CD14-positive monocyte (primary cell): Measurements from ENCODE around the gene LRRN4CL. TPM values are rescaled to one million over a fixed set of nuclear protein-coding genes. Genes with fewer than 3 reads are reported as not detected.

ENCODE experiments used
- DNase-seq, 3 donors: peaks; one replicate each; pipeline ENCODE4 v3.0.0-alpha.2; 2011 to 2022
- H2AFZ ChIP-seq: 2 replicates; pipeline ENCODE4 v1.6.0; 2012; ENCODE audit warnings: mild to moderate bottlenecking, low read depth, low read length, inconsistent platforms; ENCODE audit not compliant: insufficient read depth, poor library complexity, severe bottlenecking
- H3K27ac ChIP-seq, 2 donors: 1 replicate in 1 of 2; 2 replicates in 1 of 2; pipeline ENCODE4 v1.5.1; 2012 to 2013; ENCODE audit warnings: low read length in 2 of 2, control low read depth in 1 of 2, inconsistent platforms in 1 of 2, low read depth in 1 of 2, mild to moderate bottlenecking in 1 of 2
- H3K27me3 ChIP-seq, 2 donors: one replicate each; pipeline versions ENCODE4 v1.6.0 to v1.6.1; 2011 to 2013; ENCODE audit warnings: low read length in 2 of 2; ENCODE audit not compliant: control insufficient read depth in 2 of 2, insufficient read depth in 2 of 2
- H3K36me3 ChIP-seq, 2 donors: replicated peaks in 1 of 2; 1 replicate in 1 of 2; 2 replicates in 1 of 2; pipeline versions ENCODE4 v1.5.1 to v1.6.1; 2012 to 2013; ENCODE audit warnings: low read length in 2 of 2, control low read depth in 1 of 2, inconsistent platforms in 1 of 2, mild to moderate bottlenecking in 1 of 2; ENCODE audit not compliant: insufficient read depth in 2 of 2, control insufficient read depth in 1 of 2
- H3K4me1 ChIP-seq, 2 donors: 1 replicate in 1 of 2; 2 replicates in 1 of 2; pipeline versions ENCODE4 v1.5.1 to v1.6.1; 2012 to 2013; ENCODE audit warnings: low read length in 2 of 2, control low read depth in 1 of 2, inconsistent platforms in 1 of 2, mild to moderate bottlenecking in 1 of 2, moderate library complexity in 1 of 2; ENCODE audit not compliant: insufficient read depth in 2 of 2, control insufficient read depth in 1 of 2
- H3K4me2 ChIP-seq: replicated peaks from 2 replicates; pipeline ENCODE3; 2012; ENCODE audit warnings: low read length, moderate library complexity, mild to moderate bottlenecking; ENCODE audit not compliant: poor library complexity, severe bottlenecking; ENCODE audit errors: extremely low read depth
- H3K4me3 ChIP-seq, 3 experiments: fragments of 200-600 bp in 1 of 3; sonication (generic) in 1 of 3; replicated peaks in 1 of 3; 1 replicate in 2 of 3; 2 replicates in 1 of 3; pipeline ENCODE4 v1.5.1; 2011 to 2013; ENCODE audit warnings: low read length in 3 of 3, mild to moderate bottlenecking in 3 of 3, control low read depth in 2 of 3, low read depth in 2 of 3, inconsistent platforms in 1 of 3, moderate library complexity in 1 of 3
- H3K79me2 ChIP-seq: 2 replicates; pipeline ENCODE4 v1.6.0; 2012; ENCODE audit warnings: mild to moderate bottlenecking, control low read depth, inconsistent platforms, low read length, moderate library complexity; ENCODE audit not compliant: insufficient read depth
- H3K9ac ChIP-seq: 2 replicates; pipeline ENCODE4 v1.6.0; 2017; ENCODE audit warnings: low read length, mild to moderate bottlenecking; ENCODE audit not compliant: insufficient read depth, poor library complexity, severe bottlenecking
- H3K9me3 ChIP-seq, 2 donors: replicated peaks in 1 of 2; 1 replicate in 1 of 2; 2 replicates in 1 of 2; pipeline versions ENCODE4 v1.5.1 to v1.6.1; 2012 to 2013; ENCODE audit warnings: low read length in 2 of 2, control low read depth in 1 of 2; ENCODE audit not compliant: control insufficient read depth in 1 of 2, insufficient read depth in 1 of 2
- H4K20me1 ChIP-seq: 2 replicates; pipeline ENCODE4 v1.6.0; 2012; ENCODE audit warnings: mild to moderate bottlenecking, low read length, control low read depth, moderate library complexity; ENCODE audit not compliant: insufficient read depth
- H3K27ac Mint-ChIP-seq, 7 donors: one replicate each; pipeline ENCODE4 v1.8.0; 2020; ENCODE audit warnings: mild to moderate bottlenecking in 7 of 7, mixed read lengths in 7 of 7, moderate library complexity in 6 of 7, inconsistent platforms in 2 of 7
- H3K27me3 Mint-ChIP-seq, 3 donors: one replicate each; pipeline ENCODE4 v1.8.0; 2021 to 2022; ENCODE audit warnings: low read depth in 3 of 3, mild to moderate bottlenecking in 3 of 3, mixed read lengths in 3 of 3, moderate library complexity in 3 of 3, inconsistent platforms in 1 of 3
- H3K36me3 Mint-ChIP-seq, 2 donors: one replicate each; pipeline ENCODE4 v1.8.0; 2020; ENCODE audit warnings: mixed read lengths in 2 of 2, inconsistent platforms in 1 of 2, mild to moderate bottlenecking in 1 of 2
- H3K4me1 Mint-ChIP-seq: one replicate; pipeline ENCODE4 v1.8.0; 2020; ENCODE audit warnings: mild to moderate bottlenecking, mixed read lengths
- H3K4me3 Mint-ChIP-seq, 2 donors: one replicate each; pipeline ENCODE4 v1.8.0; 2020; ENCODE audit warnings: mild to moderate bottlenecking in 2 of 2, mixed read lengths in 2 of 2, moderate library complexity in 1 of 2
- H3K9me3 Mint-ChIP-seq, 7 donors: one replicate each; pipeline ENCODE4 v1.8.0; 2020 to 2022; ENCODE audit warnings: mixed read lengths in 7 of 7, mild to moderate bottlenecking in 6 of 7, moderate library complexity in 6 of 7, inconsistent platforms in 2 of 7
- CTCF ChIP-seq: fragments of 200-600 bp; IDR thresholded peaks from one replicate; pipeline ENCODE4 v1.8.0; 2022; ENCODE audit warnings: antibody characterized with exemption, mild to moderate bottlenecking
- WGBS: methylation state at CpG from one replicate; pipeline ENCODE4 v1.1.5; 2013; ENCODE audit warnings: missing lambda C conversion rate; ENCODE audit not compliant: insufficient coverage; 5-methylcytosine and 5-hydroxymethylcytosine counted together
- intact Hi-C, 2 donors: fragments of 100-400 bp; cut with micrococcal nuclease; formaldehyde crosslinking; loops; one replicate each; pipeline versions ENCODE4 v1.15.0 to v1.15.1; 2023
- polyA plus RNA-seq, 3 donors: library from polyadenylated mRNA; depleted of rRNA in 1 of 3; unstranded in 2 of 3; stranded (reverse) in 1 of 3; fragments of 300-500 nt in 2 of 3; fragments of >200 nt in 1 of 3; fragmentation: Illumina TruSeq in 2 of 3; gene quantifications; 1 replicate in 2 of 3; 2 replicates in 1 of 3; pipeline ENCODE4 v1.2.3, GENCODE V29; 2012 to 2021

The LRRN4CL gene
- polyA plus RNA-seq, 3 donors, result not detected

DNA sequence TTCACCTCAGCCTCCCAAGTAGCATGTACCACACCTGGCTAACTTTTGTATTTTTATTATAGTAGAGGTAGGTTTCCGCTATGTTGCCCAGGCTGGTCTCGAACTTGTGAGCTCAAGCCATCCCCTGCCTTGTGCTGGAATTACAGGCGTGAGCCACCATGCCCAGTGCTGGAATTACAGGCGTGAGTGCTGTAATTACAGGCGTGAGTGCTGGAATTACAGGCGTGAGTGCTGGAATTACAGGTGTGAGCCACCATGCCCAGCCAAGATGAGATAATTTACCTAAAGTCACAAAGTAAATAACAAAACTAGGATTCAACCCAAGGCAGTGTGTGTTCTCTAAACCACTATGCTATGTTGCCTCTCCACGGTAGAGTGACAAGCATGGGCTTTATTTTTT is 6.8 kb downstream of the LRRN4CL start:
- Histone ChIP-seq H3K27me3 (peaks cover 2 to 10% of the 10 kb centered on the region in 2 donors), H4K20me1 (peaks cover 6% of the 10 kb centered on the region), H3K27ac (no peak overlapping the region), H3K4me3 (no peak overlapping the region), H3K4me1 (peaks cover 13 to 18% of the 10 kb centered on the region in 2 donors), H3K36me3 (peaks cover 5% of the 10 kb centered on the region in 2 donors), H3K4me2 (no peak overlapping the region), H3K9me3 (no peaks in the 10 kb centered on the region), H2AFZ (peak overlapping the region; percentile 13), H3K79me2 (peaks cover 15% of the 10 kb centered on the region), H3K9ac (no peak overlapping the region)
- H3K9me3 Mint-ChIP-seq, result no peaks in the 10 kb centered on the region
- intact Hi-C loops, result no loop called here
- H3K4me3 Mint-ChIP-seq, result no peak overlapping the region
- H3K4me1 Mint-ChIP-seq, result peaks cover 18% of the 10 kb centered on the region
- peaks cover 10 to 16% (median 13%) of the 10 kb centered on the region in 3 donors for H3K27me3 Mint-ChIP-seq
- no peak for TF ChIP-seq CTCF
- H3K36me3 Mint-ChIP-seq, result peaks cover 6 to 8% of the 10 kb centered on the region in 2 donors
- peak overlapping the region in 1 of 7 donors; percentile 80 for H3K27ac Mint-ChIP-seq
- no peak for DNase-seq
- 100% methylated on average over 2 of the region's 7 CpGs for WGBS

DNA sequence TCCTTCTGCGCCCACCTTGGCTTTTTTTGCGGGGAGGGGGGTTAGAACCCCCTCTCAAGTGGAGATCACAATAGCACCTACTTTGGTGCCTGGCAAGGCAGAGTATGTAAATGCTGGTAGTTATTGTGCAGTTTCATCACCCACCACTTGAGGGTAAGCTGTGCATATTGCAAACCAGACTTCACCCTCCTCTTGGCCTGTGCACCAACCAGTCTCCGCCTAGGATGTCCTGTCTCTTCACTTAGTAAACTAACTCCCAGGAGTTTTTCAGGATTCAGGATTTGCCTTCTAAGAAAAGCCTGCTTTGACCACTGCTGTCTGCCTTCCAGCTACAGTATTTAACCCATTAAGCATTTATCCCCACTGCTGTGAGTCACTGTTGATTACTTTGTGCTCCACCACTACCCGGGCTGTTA is 8.5 kb downstream of the LRRN4CL start:
- Histone ChIP-seq H3K4me3 (no peak overlapping the region), H3K9ac (no peak overlapping the region)

More for the DNA sequence above, 8.5 kb downstream of the LRRN4CL start:
- peak overlapping the region in 1 of 7 donors; percentile 30 for H3K27ac Mint-ChIP-seq
- 27% methylated on average over 1 of the region's 4 CpGs for WGBS
- peak overlapping the region; percentile 59 for H2AFZ ChIP-seq
- H3K27me3 Mint-ChIP-seq, result peaks cover 0 to 3% (median 2%) of the 10 kb centered on the region in 3 donors
- H3K9me3 Mint-ChIP-seq, result no peaks in the 10 kb centered on the region
- H3K9me3 ChIP-seq, result no peaks in the 10 kb centered on the region
- peaks cover 30% of the 10 kb centered on the region for H3K4me1 Mint-ChIP-seq
- peaks cover 13 to 29% of the 10 kb centered on the region in 2 donors for H3K4me1 ChIP-seq
- H3K36me3 ChIP-seq, result peaks cover 17 to 20% of the 10 kb centered on the region in 2 donors
- no peak overlapping the region for H3K4me2 ChIP-seq
- intact Hi-C loops, result no loop called here
- H3K4me3 Mint-ChIP-seq, result no peak overlapping the region
- H4K20me1 ChIP-seq, result peaks cover 20% of the 10 kb centered on the region
- TF ChIP-seq CTCF, result peak; percentile 25
- no peak overlapping the region for H3K27ac ChIP-seq
- peak; percentile 25 to 48 (median 26) for DNase-seq
- no peaks in the 10 kb centered on the region for H3K27me3 ChIP-seq
- H3K79me2 ChIP-seq, result peaks cover 30% of the 10 kb centered on the region
- H3K36me3 Mint-ChIP-seq, result peaks cover 21 to 25% of the 10 kb centered on the region in 2 donors
